ENCODE data around the gene FSTL5. TPM values are rescaled to one million over a fixed set of nuclear protein-coding genes. Genes with fewer than 3 reads are reported as not detected.
"Not testable (repeated sequence)": the region's sequence is repeated elsewhere in the genome, so short reads cannot be mapped to it uniquely, and the experiment has no call there.

The FSTL5 gene
- total and polyA plus RNA-seq, 4 donors = 0.01 to 0.08 TPM; not detected in 2

DNA sequence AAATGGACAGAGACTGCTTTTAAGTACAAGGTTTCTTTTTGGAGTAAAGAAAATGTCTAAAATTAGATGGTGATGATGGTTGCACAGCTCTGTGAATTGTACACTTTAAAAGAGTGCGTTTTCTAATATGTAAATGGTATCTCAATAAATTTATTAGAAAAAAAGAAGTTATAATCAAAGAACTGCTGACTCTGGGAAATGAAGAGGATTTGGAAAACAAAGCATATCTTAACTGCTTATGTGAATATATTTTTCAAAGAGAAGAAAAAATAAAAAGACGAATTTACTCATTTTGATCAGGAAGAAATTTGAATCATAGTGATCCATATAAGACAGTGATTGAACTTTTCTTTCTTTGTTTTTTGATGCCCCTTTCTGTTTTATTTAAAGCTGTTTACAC lies 45.9 kb upstream of the FSTL5 start (continued):
- TF ChIP-seq, protein P1, sequence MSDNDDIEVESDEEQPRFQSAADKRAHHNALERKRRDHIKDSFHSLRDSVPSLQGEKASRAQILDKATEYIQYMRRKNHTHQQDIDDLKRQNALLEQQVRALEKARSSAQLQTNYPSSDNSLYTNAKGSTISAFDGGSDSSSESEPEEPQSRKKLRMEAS (IDR thresholded peaks at IDR 0.05) = no peak
- TF ChIP-seq JUND (IDR thresholded peaks at IDR 0.05) = no peak
- no peak for TF ChIP-seq FOXA1 (IDR thresholded peaks at IDR 0.05)

DNA sequence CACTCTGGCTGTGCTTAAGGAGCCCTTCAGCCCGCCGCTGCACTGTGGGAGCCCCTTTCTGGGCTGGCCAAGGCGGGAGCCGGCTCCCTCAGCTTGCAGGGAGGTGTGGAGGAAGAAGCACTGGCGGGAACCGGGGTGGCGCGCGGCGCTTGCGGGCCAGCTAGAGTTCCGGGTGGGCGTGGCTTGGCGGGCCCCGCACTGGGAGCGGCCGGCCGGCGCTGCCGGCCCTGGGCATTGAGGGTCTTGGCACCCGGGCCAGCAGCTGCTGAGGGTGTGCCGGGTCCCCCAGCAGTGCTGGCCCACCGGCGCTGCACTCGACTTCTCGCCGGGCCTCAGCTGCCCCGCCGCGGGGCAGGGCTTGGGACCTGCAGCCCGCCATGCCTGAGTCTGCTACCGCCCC lies 39.7 kb upstream of the FSTL5 start:
- not testable (repeated sequence) for H3K27me3 ChIP-seq (ENCODE audit: control insufficient read depth in 4 of 4, insufficient read depth in 4 of 4, low read length in 3 of 4); H3K36me3 ChIP-seq (ENCODE audit: control insufficient read depth in 4 of 4, insufficient read depth in 3 of 4, low read depth in 1 of 4, low read length in 3 of 4); DNase-seq (ENCODE audit: low spot score); H3K4me1 ChIP-seq (ENCODE audit: control insufficient read depth in 4 of 4, insufficient read depth in 4 of 4, low read length in 3 of 4); H3K9ac ChIP-seq (ENCODE audit: low read depth in 1 of 2, low read length in 2 of 2); H3K9me3 ChIP-seq (ENCODE audit: control insufficient read depth in 4 of 4, low read length in 3 of 4); H3K27ac ChIP-seq (ENCODE audit: low read depth in 1 of 2, low read length in 2 of 2); H3K4me3 ChIP-seq (ENCODE audit: low read depth in 1 of 3, low read length in 3 of 3)
- WGBS = 97% methylated on average over 32 of the region's 32 CpGs

DNA sequence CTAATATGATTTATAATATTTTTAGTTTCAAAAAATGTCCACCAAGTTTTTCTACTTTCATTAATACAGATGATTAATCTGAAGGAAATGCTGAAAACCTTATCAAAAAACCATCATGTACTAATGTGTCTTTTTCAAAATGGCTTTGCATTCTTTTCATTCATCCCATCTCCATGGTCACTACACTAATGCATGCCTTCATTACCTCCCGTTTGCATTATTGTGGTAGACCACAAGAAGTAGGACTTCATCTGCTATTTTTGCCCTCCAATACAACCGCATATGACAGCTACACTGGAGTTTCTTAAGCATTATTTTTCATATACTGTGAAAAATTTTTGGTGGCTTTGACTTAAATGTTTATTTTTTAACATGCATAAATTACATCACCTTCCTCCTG lies 37.9 kb upstream of the FSTL5 start:
- Histone ChIP-seq H3K4me1 (ENCODE audit: control insufficient read depth in 4 of 4, insufficient read depth in 4 of 4, low read length in 3 of 4) (no peaks in the 10 kb centered on the region), H3K27ac (ENCODE audit: low read depth in 1 of 2, low read length in 2 of 2) (no peak overlapping the region), H3K36me3 (ENCODE audit: control insufficient read depth in 4 of 4, insufficient read depth in 3 of 4, low read depth in 1 of 4, low read length in 3 of 4) (no peaks in the 10 kb centered on the region), H3K9ac (ENCODE audit: low read depth in 1 of 2, low read length in 2 of 2) (no peak overlapping the region), H3K9me3 (ENCODE audit: control insufficient read depth in 4 of 4, low read length in 3 of 4) (no peaks in the 10 kb centered on the region), H3K4me3 (ENCODE audit: low read depth in 1 of 3, low read length in 3 of 3) (no peak overlapping the region), H3K27me3 (ENCODE audit: control insufficient read depth in 4 of 4, insufficient read depth in 4 of 4, low read length in 3 of 4) (no peaks in the 10 kb centered on the region)
- 79% methylated on average over 2 of the region's 2 CpGs for WGBS
- DNase-seq (ENCODE audit: low spot score) = no peak
- no peak for TF ChIP-seq RXRA (IDR thresholded peaks at IDR 0.05)

DNA sequence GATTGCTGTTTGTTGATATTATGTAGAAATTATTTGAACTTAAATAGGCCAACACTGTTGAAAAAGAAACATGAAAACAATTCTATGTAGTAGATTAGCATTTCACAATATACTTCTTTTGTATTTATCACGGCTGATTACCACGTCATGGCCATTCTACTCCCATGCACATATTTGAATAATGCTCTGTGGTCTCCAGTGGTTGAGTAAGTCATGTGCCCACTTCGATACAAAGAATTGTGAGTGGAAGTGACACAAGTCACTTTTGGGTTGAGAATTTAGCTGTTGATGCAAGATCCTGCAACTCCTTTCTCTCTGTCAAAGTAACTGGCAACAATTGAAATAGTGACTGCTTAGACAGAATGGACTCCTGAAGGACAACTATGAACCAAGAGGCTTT lies 6.7 kb upstream of the FSTL5 start:
- H3K9me3 ChIP-seq (ENCODE audit: control insufficient read depth in 4 of 4, low read length in 3 of 4) = no peaks in the 10 kb centered on the region
- WGBS = 51% methylated on average over 3 of the region's 3 CpGs
- H3K36me3 ChIP-seq (ENCODE audit: control insufficient read depth in 4 of 4, insufficient read depth in 3 of 4, low read depth in 1 of 4, low read length in 3 of 4) = no peaks in the 10 kb centered on the region
- H3K4me3 ChIP-seq (ENCODE audit: low read depth in 1 of 3, low read length in 3 of 3) = no peak overlapping the region
- peaks cover 0 to 3% (median 0%) of the 10 kb centered on the region in 4 donors for H3K27me3 ChIP-seq (ENCODE audit: control insufficient read depth in 4 of 4, insufficient read depth in 4 of 4, low read length in 3 of 4)
- H3K4me1 ChIP-seq (ENCODE audit: control insufficient read depth in 4 of 4, insufficient read depth in 4 of 4, low read length in 3 of 4) = no peaks in the 10 kb centered on the region
- no peak for DNase-seq (ENCODE audit: low spot score)
- no peak overlapping the region for H3K27ac ChIP-seq (ENCODE audit: low read depth in 1 of 2, low read length in 2 of 2)
- TF ChIP-seq HNF4A (conservative IDR thresholded peaks at IDR 0.05) = no peak
- TF ChIP-seq NR2F2 (IDR thresholded peaks at IDR 0.05) = no peak
- TF ChIP-seq, protein P1 (IDR thresholded peaks at IDR 0.05) = no peak
- TF ChIP-seq HNF4G (IDR thresholded peaks at IDR 0.05) = no peak
- TF ChIP-seq FOXA1 (IDR thresholded peaks at IDR 0.05) = no peak
- TF ChIP-seq, protein P2, sequence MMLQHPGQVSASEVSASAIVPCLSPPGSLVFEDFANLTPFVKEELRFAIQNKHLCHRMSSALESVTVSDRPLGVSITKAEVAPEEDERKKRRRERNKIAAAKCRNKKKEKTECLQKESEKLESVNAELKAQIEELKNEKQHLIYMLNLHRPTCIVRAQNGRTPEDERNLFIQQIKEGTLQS (IDR thresholded peaks at IDR 0.05) = no peak
- TF ChIP-seq, protein P3, sequence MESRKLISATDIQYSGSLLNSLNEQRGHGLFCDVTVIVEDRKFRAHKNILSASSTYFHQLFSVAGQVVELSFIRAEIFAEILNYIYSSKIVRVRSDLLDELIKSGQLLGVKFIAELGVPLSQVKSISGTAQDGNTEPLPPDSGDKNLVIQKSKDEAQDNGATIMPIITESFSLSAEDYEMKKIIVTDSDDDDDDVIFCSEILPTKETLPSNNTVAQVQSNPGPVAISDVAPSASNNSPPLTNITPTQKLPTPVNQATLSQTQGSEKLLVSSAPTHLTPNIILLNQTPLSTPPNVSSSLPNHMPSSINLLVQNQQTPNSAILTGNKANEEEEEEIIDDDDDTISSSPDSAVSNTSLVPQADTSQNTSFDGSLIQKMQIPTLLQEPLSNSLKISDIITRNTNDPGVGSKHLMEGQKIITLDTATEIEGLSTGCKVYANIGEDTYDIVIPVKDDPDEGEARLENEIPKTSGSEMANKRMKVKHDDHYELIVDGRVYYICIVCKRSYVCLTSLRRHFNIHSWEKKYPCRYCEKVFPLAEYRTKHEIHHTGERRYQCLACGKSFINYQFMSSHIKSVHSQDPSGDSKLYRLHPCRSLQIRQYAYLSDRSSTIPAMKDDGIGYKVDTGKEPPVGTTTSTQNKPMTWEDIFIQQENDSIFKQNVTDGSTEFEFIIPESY (IDR thresholded peaks at IDR 0.05) = no peak
- no peak for TF ChIP-seq FOXA2 (IDR thresholded peaks at IDR 0.05)
- TF ChIP-seq, protein P4, sequence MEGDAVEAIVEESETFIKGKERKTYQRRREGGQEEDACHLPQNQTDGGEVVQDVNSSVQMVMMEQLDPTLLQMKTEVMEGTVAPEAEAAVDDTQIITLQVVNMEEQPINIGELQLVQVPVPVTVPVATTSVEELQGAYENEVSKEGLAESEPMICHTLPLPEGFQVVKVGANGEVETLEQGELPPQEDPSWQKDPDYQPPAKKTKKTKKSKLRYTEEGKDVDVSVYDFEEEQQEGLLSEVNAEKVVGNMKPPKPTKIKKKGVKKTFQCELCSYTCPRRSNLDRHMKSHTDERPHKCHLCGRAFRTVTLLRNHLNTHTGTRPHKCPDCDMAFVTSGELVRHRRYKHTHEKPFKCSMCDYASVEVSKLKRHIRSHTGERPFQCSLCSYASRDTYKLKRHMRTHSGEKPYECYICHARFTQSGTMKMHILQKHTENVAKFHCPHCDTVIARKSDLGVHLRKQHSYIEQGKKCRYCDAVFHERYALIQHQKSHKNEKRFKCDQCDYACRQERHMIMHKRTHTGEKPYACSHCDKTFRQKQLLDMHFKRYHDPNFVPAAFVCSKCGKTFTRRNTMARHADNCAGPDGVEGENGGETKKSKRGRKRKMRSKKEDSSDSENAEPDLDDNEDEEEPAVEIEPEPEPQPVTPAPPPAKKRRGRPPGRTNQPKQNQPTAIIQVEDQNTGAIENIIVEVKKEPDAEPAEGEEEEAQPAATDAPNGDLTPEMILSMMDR (IDR thresholded peaks at IDR 0.05; ENCODE audit: low read depth, low read length, missing input control) = no peak
- no peak for TF ChIP-seq EGR1 (IDR thresholded peaks at IDR 0.05; ENCODE audit: low read depth in 2 of 2)
- no peak for TF ChIP-seq RXRA (IDR thresholded peaks at IDR 0.05)
- no peak overlapping the region for H3K9ac ChIP-seq (ENCODE audit: low read depth in 1 of 2, low read length in 2 of 2)
